HG03135 (cell line): ENCODE data around the gene C14orf132.
"Not testable (repeated sequence)": the region's sequence is repeated elsewhere in the genome, so short reads cannot be mapped to it uniquely, and the experiment has no call there.

ENCODE experiments used
- ATAC-seq: cut with Tn5 transposase; IDR thresholded peaks from one replicate; pipeline ENCODE4 v1.9.1; 2021; ENCODE audit warnings: mild to moderate bottlenecking, moderate library complexity; ENCODE audit not compliant: unreplicated experiment

Gene C14orf132

GRCh38 chr14:96058576-96059200 lies 19.5 kb downstream of the C14orf132 start:
- ATAC-seq = no peak

- ATAC-seq = no peak
These were observed 20.5 kb downstream of the C14orf132 start for GRCh38 chr14:96059519-96060135.

DNA sequence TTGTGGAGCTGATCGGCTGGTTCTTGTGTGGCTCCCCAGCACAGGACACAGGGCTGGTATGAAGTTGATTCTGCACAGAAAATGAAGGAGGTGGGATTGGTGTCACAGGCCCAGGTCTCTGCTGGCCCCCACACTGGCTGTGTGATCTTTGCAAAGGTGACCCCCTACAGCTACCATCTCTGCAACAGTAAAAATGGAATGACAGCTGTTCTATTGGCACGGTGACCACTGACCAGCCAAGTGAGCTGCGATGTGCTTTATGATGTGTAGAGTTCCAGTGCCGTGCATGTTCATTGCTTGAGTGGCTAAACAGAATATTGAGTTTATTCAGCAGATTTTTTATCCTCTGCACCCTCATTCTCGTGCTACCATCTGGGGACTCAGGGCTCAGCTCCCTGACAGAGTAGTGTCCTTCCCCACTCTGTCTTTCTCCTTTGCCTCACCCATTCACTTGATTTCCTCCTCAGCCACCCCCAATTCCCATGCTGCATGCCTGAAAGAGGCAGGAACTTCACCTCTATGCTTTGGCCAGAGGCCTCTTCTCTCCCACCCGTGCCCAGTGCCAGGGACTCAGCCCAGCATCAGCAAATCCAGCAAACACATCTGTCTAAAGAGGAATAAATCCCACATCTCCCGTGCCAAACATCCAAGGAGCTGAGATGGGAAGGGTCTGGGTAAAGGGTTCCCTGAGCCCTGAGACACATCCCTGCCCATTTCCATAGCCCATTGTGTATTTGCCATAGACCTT lies 21.2 kb downstream of the C14orf132 start:
- no peak for ATAC-seq

- ATAC-seq = no peak
These were observed 22.8 kb downstream of the C14orf132 start for GRCh38 chr14:96062010-96062409.

- no peak for ATAC-seq
These were observed 23.3 kb downstream of the C14orf132 start for GRCh38 chr14:96062506-96062905.

DNA sequence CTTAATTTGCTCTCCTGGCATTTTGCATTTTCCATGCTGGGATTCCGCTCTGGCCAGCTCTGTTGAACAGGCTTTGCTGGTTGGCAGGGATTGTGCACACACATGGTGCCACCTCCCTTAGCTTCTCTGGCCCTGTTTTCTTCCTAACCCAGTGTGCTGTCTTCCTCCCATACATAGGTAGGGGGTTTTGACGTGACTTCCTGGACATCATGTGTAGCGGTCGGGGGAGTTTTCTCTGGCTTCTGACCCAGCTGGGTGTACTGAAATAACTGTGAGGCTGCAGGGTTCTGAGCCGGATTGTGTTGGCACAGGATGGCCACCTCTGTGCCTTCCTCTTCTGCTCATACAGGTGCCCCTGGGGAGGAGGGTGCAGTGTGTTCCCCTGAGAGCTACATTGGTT lies 25.7 kb downstream of the C14orf132 start:
- ATAC-seq = no peak

DNA sequence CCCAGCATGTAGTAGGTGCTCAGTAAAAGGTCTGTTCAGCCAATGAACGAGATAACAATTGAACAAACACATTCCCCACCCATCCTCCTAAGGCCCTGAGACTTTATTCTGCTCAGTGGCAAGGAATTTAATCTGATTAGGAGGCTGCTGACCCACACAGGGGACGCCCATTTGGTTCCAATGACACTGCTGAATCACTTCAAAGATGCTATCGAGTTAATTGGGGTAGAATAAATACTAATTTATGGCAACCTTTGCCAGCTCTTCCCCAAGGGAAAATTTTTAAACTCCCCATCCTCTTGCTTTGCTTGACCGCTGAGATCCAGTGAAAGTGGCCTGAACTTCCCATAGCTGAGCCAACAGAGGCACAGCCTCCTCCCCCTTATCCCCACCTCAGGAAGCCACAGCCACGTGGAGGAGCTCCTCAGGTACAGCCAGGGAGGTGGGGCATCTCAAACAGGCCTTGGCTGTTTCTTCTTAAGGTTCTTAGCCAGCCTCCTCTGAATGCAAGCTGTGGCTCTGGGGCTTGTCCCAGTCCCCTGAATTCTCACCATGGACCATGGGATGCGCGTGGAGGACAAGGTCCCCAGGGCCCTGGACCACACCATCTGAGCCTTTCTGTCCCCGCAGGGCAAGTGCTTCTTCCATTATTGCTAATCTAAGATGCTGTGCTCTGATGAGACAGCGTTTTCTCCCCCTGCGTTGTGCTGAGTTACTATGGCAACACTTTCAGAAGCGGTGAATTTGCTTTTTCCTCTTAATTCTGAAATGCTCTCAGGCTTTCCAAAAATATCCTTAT lies 26.7 kb downstream of the C14orf132 start:
- no peak for ATAC-seq

DNA sequence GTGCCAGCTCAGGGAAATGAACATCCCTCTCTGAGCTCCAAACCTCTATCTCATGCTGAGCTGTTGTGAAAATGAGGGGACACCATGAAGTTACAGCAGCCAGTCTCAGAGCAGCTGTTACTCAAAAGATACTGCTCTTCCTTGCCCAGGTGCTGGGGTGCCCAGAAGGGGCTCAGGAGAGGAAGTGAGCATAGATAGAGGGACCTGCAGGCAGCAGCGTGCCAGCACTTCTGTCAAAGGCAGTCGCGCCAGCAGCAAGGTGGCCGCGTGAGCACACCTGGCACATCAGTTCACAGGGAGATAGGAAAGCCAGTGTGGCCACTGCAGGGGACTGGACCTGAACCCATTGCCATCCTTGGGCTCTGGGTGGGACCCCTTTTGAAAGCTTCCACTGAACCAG lies 27.8 kb downstream of the C14orf132 start:
- no peak for ATAC-seq

GRCh38 chr14:96067985-96068930 lies 29.1 kb downstream of the C14orf132 start:
- no peak for ATAC-seq

- no peak for ATAC-seq
These were observed 30.3 kb downstream of the C14orf132 start for GRCh38 chr14:96069421-96069820.

- no peak for ATAC-seq
These were observed 32.4 kb downstream of the C14orf132 start for GRCh38 chr14:96071561-96071960.

GRCh38 chr14:96072076-96072475 lies 32.9 kb downstream of the C14orf132 start:
- ATAC-seq = no peak

- ATAC-seq = no peak
These were observed 33.6 kb downstream of the C14orf132 start for GRCh38 chr14:96072746-96073145.

DNA sequence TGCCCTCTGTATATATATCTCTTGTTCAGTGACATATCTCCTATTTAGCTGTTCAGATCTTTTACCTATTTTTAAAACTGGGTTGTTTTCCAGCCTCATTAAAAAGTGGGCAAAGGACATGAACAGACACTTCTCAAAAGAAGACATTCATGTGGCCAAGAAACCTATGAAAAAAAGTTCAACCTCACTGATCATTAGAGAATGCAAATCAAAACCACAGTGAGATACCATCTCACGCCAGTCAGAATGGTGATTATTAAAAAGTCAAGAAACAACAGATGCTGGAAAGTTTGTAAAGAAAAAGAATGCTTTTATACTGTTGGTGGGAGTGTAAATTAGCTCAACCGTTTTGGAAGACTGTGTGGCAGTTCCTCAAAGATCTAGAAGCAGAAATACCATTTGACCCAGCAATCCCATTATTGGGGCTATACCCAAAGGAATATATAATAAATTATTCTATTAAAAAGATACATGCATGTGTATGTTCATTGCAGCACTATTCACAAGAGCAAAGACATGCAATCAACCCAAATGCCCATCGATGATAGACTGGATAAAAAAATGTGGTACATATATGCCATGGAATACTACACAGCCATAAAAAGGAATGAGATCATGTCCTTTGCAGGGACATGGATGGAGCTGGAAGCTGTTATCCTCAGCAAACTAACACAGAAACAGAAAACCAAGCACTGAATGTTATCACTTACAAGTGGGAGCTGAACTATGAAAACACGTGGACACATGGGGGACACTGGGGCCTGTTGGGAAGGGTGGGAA lies 34.3 kb downstream of the C14orf132 start:
- ATAC-seq = not testable (repeated sequence)

- ATAC-seq = no peak
These were observed 38.9 kb downstream of the C14orf132 start for GRCh38 chr14:96077983-96078624.

DNA sequence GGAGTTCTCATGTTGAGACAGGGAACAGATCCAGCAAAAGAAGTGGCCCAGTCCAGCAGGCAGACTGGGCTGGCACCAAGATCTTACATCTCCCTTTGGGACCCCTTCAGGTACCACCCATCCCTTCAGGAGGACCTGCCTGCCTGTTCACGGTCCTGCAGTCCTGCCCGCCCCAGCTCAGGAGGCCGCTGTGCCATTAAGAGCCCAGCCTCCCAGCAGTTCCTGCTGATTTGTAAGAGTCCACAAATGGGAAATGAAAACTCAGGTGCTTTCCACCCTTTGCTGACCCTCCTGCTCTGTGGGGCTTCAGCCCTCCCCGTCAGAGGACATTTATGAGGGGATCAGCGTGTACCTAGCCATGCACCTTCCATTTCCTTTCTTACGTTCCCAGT lies 39.5 kb downstream of the C14orf132 start:
- ATAC-seq = no peak

- no peak for ATAC-seq
These were observed 39.9 kb downstream of the C14orf132 start for GRCh38 chr14:96079066-96079465.

DNA sequence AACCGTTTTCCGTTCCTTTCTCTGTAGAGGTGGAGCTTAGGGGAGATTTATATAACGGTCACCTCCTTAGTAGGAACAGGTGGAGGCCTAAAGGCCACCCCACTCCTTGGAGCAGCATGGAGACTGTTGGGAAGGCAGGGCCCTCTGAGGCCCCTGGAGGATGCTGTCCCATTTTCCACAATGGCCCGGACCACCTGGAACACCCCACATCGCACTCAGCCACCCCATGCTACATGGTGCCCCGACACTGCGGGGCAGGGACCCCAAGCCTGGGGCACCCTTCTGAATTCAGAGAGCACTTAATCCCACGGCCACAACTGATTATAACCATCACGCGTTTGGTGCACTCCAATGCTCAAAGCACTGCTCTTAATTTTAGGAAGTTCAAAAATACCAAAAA lies 41.4 kb downstream of the C14orf132 start:
- ATAC-seq = no peak

- no peak for ATAC-seq
These were observed 42.1 kb downstream of the C14orf132 start for GRCh38 chr14:96081224-96081623.
